Erythroblast (primary cell): ENCODE data around the gene KIAA0513.

Experiments
- DNase-seq, 2 experiments: peaks; one replicate each; lab custom pipeline; 2025; lab: John Stamatoyannopoulos, UW
- GATA1 ChIP-seq: IDR thresholded peaks from 2 replicates; pipeline ENCODE4 v1.6.1; 2011; ENCODE audit warnings: low read depth, mild to moderate bottlenecking, control low read depth, low read length, moderate library complexity
- POLR2A ChIP-seq: IDR thresholded peaks from 2 replicates; pipeline ENCODE4 v1.6.1; 2011; ENCODE audit warnings: mild to moderate bottlenecking, low read length

KIAA0513 gene

DNA sequence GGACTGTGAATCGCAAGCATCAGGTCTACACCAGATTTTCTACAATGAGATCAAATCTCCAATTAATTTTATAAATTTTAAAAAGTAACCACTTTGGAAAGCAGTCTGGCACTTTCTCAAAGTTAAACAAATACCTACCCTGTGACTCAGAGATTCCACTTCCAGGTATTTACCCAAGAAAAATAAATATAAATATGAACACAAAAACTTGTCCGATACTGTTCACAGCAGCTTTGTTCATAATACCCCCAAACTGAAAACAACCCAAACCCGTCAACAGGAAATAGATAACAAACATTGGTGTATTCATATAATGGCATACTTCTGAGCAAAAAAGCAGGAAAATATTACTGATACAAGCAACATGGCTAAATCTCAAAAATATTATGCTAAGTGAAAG is 28.4 kb upstream of the KIAA0513 start:
- DNase-seq, result no peak

DNA sequence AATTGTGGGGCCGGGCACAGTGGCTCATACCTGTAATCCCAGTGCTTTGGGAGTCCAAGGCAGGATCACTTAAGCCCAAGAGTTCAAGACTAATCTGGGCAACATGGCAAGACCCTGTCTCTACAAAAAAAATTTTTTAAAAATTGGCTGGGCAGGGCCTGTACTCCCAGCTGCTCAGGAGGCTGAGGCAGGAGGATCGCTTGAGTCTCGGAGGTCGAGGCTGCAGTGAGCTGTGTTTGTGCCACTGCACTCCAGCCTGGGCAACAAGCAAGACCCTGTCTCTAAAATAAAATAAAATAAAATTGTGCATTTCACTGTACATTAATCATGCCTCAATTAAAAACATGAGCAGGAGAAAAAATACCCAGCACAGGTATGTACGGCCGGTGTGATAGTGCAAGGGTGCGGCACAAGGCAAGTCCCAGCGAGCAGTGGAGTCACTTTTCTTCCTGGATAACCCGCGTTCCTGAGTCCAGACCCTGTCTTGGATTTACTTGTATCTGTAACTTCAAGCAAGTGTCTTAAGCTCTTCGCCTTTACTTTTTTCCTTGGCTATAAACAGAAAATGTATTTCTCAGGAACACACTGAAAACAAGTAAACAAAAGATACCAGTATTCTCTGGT is 27.6 kb upstream of the KIAA0513 start:
- no peak for DNase-seq
- no peak for TF ChIP-seq GATA1
- no peak for TF ChIP-seq POLR2A

More for the DNA sequence above, 28.4 kb upstream of the KIAA0513 start:
- TF ChIP-seq GATA1, result no peak
- no peak for TF ChIP-seq POLR2A

DNA sequence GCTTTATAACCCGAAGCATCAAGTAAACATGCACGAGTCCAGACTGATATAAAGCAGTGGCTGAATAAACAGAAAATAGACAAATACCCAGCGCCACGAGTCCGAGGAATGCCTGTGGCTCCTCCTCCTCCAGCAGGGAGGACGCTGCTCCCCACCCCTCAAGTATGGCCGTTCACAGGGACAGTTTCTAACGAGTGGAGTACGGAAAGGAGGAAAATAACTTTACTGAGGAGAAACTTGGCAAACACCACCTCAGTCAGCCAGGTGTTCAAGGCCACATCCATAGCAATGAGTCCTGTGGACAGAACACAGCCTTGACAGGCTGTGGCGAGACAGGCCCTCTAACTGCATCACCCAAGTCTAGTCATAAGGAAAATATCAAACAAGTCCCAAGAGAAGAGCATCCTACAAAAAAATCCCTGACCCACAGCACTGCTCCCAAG is 25.5 kb upstream of the KIAA0513 start:
- TF ChIP-seq GATA1 (no peak), POLR2A (no peak)
- DNase-seq, result no peak

DNA sequence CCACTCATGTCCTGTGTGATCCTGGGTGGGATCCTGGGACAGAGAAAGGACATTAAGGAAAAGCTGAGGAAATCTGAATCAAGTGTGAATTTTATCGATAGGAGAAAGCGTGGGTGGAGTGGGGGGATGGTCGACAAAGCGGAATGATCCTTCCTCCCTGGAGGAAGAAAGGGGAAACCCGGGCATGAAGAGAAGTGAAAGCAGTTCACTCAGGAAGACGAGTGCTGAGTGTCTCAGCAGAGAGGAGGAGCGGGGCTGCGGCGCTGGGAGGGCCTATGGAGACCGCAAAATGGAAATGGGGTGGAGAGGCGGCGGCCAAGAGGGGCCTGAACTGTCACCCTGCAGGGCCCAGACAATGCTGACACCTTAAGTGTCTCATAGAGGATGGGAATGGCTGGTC is 25.0 kb upstream of the KIAA0513 start:
- DNase-seq, result no peak
- TF ChIP-seq POLR2A (no peak), GATA1 (no peak)

DNA sequence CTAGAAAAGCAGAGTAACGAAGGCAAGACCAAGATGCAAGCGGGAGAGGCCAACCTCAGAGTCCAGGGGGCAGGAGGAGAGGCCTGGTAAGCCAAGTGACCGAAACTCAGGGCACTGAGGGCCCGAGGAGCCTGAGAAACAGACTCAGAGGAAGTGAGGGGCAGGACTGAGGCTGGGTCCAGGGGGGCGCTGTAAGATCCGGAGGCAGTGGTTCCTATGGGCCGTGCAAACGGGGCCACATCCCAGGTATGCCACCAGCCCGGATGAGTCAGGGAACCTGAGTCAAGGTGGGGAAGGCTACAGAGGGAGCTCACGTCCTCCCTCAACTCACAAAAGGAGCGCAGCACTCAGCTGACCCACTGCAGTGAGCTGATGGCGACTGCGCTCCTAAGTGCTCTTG is 24.5 kb upstream of the KIAA0513 start:
- DNase-seq, result no peak
- TF ChIP-seq POLR2A (no peak), GATA1 (no peak)

DNA sequence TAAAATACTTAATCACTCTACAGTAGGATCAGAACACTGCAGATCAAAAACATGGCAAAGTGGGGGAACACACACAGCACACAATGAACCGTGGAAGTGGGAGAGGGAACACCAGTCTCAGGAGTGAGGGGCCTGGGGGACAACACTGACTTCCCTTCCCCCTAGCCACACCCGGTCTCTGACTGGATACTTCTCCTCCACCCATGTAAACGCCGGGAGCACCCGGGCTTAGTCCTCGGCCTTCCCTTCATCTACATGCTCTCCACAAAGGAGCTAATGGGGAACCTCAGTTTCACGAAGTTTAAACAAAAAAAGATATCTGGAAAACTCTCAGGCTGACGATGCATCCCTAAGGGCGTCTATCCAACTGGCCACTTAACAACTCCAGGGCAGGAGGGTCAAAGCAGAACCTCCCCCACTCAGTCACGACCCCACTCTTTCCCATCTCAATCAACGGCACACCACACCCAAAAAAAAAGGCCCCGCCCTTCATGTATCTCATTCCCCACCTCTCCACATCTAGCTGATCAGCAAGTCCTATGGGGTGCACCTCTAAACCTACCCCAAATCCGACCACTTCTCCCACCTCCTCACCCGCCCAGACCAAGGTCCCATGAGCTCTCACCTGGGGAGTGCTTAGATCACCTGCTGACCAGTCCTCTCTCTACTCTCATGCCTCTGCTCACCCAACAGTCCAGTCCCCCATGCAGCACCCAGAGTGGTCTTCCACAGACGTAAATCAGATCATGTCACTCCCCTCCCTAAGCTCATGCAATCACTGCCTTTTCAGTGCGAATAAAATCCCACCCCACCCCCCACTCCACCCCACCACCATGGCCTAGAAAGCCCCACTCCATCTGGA is 23.6 kb upstream of the KIAA0513 start:
- peak in 1 of 2 experiments; percentile 15 for DNase-seq

DNA sequence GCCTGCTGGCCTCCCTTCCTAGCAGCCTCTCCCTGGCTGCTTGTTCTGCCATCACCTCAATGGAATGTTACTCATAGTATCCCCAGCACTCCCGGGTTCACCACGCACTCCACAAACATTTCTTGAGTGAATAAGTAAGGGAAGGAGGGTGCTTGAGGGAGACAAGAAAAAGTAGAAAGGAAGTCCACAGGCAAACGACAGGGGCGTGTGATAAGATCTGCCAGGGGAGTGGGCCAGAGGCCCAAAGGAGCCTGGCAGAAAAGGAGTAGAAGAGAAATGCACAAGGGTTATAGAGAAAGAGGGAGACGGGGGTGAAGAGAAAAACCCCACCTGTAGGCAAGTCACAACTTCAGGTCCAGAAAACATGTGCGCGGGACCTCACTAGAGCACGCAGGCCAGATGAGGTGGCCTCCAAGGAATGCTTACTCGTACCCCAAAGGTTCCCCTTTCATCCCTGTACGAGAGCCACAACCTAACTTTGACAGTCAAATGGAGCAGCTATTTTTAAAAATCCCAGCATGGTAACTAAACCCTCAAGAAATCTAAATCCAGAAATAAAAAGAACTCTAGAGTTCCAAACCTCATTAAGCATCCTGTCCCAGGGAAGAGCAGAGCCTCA is 22.9 kb upstream of the KIAA0513 start:
- no peak for DNase-seq

More for the DNA sequence above, 23.6 kb upstream of the KIAA0513 start:
- TF ChIP-seq GATA1, result no peak

DNA sequence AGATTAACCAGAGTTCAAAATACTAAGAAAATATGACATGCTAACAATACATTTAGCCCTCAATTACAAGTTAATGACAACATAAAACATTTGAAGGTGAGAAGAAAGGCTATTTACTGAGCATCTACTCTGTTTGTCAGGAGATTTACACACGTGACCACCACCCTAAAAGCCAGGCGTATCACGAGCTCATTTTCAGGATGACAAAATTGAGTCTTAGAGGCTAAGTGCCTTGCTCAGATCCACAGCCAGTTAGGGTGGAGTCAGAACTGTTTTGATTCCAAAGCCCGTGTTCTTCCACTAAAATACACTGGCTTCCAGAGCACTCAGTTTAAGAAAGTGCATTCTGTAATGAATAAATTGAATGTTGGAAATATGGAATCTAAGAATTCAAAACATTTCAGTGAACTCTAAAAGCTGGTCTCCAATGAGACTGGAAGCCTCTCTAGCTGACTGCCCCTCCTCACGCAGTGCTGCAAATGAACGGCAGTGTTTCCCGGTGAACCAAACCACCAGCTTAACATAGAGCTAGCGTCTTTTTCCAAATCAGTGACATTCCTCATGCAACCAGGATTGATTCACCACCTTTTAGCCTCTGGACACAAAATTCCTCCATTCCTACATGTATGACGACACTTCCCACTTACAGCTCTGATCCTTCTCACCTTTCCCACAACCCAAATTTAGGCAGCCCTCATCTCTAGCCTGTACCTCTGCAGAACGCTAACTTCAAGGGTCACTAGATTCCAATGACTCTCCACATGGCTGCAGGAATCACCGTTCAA is 22.1 kb upstream of the KIAA0513 start:
- TF ChIP-seq GATA1, result no peak
- no peak for TF ChIP-seq POLR2A
- no peak for DNase-seq

More for the DNA sequence above, 22.9 kb upstream of the KIAA0513 start:
- TF ChIP-seq GATA1 (no peak), POLR2A (no peak)

DNA sequence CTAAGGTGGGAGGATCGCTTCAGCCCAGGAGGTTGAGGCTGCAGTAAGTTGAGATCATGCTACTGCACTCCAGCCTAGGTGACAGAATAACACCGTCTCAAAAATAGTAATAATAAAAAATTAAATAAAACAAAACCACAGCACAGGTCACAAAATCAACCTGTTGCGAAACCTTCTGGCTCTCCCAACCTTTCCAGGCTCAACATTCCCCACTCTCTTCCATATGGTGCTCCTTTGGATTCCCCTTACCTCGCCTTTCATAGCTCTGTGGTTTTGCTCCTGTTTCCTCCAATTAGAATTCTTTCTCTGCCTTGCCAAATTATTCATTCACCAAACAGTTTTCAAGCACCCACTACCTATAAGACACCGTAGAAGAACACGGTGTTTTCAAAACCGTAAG is 21.0 kb upstream of the KIAA0513 start:
- DNase-seq, result no peak
- TF ChIP-seq GATA1, result no peak
- TF ChIP-seq POLR2A, result no peak

DNA sequence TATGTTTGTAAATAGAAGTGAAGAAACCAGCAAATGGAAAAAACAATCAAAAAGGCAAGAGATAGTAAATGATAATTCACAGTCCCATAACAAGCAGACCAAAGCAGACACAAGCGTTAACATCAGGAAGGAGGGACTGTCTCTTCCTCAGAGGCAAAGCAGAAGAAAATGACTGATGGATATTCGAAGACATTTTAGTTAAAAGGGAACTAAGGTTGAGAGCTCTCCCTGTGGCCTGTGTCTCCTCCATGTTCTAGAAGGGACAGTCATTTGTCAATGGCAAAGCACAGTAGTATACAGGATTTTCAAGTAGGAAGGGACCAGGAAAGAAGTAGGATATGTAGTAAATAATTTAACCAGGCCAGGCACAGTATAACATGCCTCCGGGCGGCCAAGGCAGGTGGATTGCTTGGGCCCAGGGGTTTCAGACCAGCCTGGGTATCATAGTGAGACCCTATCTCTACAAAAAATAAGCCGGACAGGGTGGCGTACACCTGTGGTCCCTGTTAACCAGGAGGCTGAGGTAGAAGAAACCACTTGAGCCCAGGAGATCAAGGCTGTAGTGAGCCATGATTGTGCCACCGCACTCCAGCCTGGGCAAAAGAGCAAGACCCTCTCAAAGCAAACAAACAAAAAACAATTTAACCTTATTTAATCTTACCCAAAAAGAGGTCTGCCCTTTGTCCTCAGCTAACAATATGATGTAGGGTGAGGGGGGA is 19.9 kb upstream of the KIAA0513 start:
- TF ChIP-seq POLR2A (no peak), GATA1 (no peak)
- DNase-seq, result no peak

DNA sequence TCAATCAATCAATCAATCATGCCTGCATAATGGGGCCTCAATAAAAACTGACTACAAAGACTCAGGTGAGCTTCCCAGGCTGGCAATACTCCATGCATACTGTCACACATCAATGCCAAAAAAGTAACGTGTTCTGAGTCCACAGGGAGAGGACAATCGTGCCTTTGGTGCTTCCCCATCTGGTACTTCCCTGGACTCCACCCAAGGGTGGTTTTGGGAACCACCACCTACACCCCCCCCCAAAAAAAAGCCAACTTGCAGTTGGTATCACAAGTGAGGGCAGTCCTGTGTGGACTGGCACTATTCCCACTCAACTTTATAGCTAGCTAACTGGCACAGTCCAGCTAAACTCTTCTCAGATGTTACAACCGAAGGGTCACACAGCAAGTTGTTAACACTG is 19.3 kb upstream of the KIAA0513 start:
- DNase-seq, result no peak
- no peak for TF ChIP-seq GATA1

DNA sequence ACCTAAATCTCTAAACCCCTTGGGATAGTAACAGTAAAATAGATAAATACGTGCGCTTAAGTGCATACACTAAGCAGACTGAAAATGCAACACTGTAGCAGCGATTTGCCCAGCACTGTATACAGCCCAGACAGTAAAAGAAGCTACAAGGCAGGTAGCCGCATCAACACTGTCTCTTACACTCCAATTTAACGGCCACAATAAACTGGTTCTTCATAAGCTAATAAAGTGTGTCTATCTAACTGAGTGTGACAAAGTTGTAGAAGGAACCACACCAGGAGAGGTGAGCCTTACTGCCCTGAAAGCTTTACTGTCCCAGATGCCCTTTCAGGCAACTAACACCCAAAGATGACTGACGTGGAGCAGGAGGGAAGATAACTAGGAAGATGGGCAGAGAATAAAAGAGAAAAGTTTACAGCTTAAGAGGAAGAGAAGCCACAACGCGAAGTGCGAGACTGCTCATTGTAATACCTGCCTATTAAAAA is 17.1 kb upstream of the KIAA0513 start:
- TF ChIP-seq GATA1 (no peak), POLR2A (no peak)
- DNase-seq, result no peak
